Adipocyte (in vitro differentiated cells): ENCODE results near the gene TACC3.

ENCODE experiments used
- DNase-seq: peaks from one replicate; pipeline ENCODE4 v3.0.0-alpha.2; 2015; ENCODE audit warnings: low read depth
- H3K27me3 ChIP-seq: replicated peaks from 2 replicates; pipeline ENCODE4 v1.7.0; 2013; ENCODE audit warnings: mild to moderate bottlenecking, low read length, moderate library complexity; ENCODE audit not compliant: control insufficient read depth, insufficient read depth
- H3K36me3 ChIP-seq: 2 replicates; pipeline ENCODE4 v1.7.0; 2013; ENCODE audit warnings: low read length, mild to moderate bottlenecking, moderate library complexity; ENCODE audit not compliant: control insufficient read depth, insufficient read depth, severe bottlenecking
- H3K4me1 ChIP-seq: 2 replicates; pipeline ENCODE4 v1.7.0; 2013; ENCODE audit warnings: mild to moderate bottlenecking, low read length, moderate library complexity; ENCODE audit not compliant: control insufficient read depth, insufficient read depth
- H3K4me3 ChIP-seq: 2 replicates; pipeline ENCODE4 v1.7.0; 2013; ENCODE audit warnings: mild to moderate bottlenecking, low read length, moderate library complexity
- H3K9ac ChIP-seq: 2 replicates; pipeline ENCODE4 v1.7.0; 2013; ENCODE audit warnings: mild to moderate bottlenecking, low read length, moderate library complexity
- H3K9me3 ChIP-seq: 2 replicates; pipeline ENCODE4 v1.7.0; 2013; ENCODE audit warnings: mild to moderate bottlenecking, low read length, moderate library complexity; ENCODE audit not compliant: control insufficient read depth

Gene TACC3

DNA sequence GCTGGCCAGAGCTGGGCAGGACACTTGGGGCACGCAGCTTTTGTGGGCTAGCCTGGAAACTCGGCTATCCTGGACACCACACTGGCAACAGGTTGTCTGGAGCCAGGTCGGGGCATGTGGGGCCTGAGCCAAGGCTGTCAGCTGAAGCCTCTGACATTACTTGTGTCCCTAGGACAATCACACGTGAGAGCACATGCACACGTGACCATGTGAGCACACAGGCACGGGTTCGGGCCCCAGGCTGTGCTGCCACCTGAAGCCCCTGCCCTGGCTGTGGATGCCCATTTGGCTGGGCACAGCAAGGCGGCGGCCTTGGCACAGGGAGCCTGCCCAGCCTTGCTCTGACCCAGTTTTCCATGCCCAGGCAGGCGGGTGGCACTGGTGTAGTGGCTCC, 63.1 kb downstream of the TACC3 start:
- Histone ChIP-seq H3K9ac (no peak overlapping the region), H3K4me1 (no peaks in the 10 kb centered on the region), H3K9me3 (no peaks in the 10 kb centered on the region), H3K4me3 (no peak overlapping the region), H3K36me3 (no peaks in the 10 kb centered on the region), H3K27me3 (peaks cover 16% of the 10 kb centered on the region)
- DNase-seq, result no peak

- no peak overlapping the region for H3K9ac ChIP-seq
- no peaks in the 10 kb centered on the region for H3K36me3 ChIP-seq
- no peak for DNase-seq
- H3K4me1 ChIP-seq, result no peaks in the 10 kb centered on the region
- no peaks in the 10 kb centered on the region for H3K9me3 ChIP-seq
- no peak overlapping the region for H3K4me3 ChIP-seq
- peaks cover 16% of the 10 kb centered on the region for H3K27me3 ChIP-seq
Observed at GRCh38 chr4:1784789-1785591, 63.7 kb downstream of the TACC3 start.

GRCh38 chr4:1785592-1785991, 64.3 kb downstream of the TACC3 start:
- Histone ChIP-seq H3K9ac (no peak overlapping the region), H3K27me3 (peaks cover 16% of the 10 kb centered on the region), H3K4me3 (no peak overlapping the region), H3K9me3 (no peaks in the 10 kb centered on the region), H3K36me3 (no peaks in the 10 kb centered on the region), H3K4me1 (no peaks in the 10 kb centered on the region)
- DNase-seq, result no peak

DNA sequence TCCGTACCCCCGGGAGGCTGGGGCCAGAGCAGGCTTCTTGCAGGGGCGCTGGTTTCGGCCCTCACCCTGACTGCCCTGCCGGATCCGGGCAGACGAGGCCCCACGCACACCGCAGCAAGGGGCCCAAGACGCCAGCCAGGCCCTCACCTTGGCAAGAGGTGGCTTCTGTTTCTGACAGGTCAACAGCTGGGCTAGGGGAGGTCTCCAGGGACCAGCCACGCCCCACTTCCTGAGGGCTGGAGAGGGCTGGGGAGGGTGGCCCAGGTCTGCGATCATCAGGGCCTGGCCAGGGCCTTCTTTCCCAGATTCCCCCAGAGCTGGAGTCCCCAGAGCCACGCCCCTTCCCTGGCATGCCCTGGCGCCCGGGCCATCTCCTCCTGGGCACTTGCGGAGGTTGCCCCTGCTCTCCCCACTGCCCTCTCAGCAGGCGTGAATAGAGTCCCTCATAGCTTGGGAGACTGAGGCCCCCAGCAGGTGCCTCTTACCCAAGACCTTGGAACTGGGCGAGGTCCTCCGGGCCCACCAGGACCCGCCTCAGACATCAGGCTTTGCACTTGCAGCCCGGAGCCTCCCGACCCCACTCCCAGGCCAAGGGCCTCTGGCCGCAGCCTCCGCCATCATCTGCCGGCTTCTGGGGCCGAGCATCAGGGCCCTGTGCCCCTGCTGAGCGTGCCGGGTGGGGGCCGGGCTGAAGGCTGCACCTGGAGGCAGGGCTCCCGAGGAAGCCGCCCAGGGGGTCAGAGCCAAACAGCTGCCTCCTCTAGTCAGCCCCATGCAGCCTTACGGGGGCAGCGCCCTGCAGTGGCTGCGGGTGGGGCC, 65.4 kb downstream of the TACC3 start:
- Histone ChIP-seq H3K4me3 (no peak overlapping the region), H3K27me3 (peaks cover 22% of the 10 kb centered on the region), H3K9ac (no peak overlapping the region), H3K4me1 (no peaks in the 10 kb centered on the region), H3K9me3 (no peaks in the 10 kb centered on the region), H3K36me3 (no peaks in the 10 kb centered on the region)
- no peak for DNase-seq

GRCh38 chr4:1787411-1788077, 66.2 kb downstream of the TACC3 start:
- Histone ChIP-seq H3K9ac (no peak overlapping the region), H3K9me3 (no peaks in the 10 kb centered on the region), H3K4me3 (no peak overlapping the region), H3K27me3 (peaks cover 22% of the 10 kb centered on the region), H3K36me3 (no peaks in the 10 kb centered on the region), H3K4me1 (no peaks in the 10 kb centered on the region)
- DNase-seq, result no peak

DNA sequence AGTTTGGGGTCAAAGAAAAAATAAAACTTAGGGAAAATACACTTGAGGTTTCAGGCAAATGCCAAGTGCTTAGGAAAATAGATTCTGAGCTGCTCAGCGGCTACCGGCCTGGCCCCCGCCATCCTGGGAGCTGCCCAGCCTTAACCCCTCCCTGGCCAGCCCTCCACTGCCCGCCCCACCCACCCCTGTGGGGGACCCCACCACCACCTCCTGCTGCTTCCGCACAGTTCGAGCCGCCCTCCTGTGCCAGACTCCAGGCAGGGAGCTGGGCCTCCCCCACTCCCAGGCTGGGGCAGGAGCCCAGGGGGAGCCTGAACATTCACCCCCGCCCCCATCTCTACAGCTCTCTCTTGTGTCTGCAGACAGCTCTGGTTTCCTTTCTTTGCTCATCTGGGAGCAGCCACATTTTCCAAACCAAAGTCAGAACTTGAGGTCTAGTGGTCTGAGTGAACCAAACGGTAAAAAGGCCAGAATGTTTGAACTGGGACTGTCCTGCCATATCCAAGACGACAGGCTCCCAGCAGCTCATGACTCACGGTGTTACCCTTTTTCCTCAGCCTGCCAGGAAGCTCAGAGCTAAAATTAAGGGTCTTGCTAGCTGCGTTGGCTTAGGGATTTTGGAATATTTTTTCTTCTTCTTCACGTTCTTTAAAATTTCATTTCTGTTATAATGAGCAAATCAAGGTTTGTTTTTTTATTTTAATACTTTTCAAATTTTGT, 67.1 kb downstream of the TACC3 start:
- Histone ChIP-seq H3K9me3 (no peaks in the 10 kb centered on the region), H3K36me3 (no peaks in the 10 kb centered on the region), H3K4me1 (no peaks in the 10 kb centered on the region), H3K27me3 (peaks cover 22% of the 10 kb centered on the region), H3K4me3 (no peak overlapping the region), H3K9ac (no peak overlapping the region)
- no peak for DNase-seq

DNA sequence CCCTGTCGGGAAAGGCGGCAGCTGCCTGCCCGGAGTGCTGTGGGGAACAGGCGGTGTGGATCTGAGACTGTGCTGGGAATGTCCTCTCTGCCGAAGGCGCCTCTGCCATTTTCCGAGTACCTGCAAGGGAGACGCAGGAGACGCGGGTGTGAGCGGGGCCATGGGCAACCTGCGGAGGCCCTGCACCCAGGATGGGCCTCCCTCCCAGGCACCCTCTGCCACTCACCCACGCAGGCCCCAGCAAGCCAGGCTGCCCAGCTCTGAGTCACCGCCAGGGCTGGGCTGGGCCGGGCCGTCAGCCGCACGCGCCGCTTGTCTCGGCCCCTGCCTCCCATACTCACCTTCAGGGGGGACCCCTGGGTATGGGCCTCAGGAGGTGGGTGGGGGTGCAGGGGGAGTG, 68.2 kb downstream of the TACC3 start:
- Histone ChIP-seq H3K27me3 (peaks cover 12% of the 10 kb centered on the region), H3K9me3 (no peaks in the 10 kb centered on the region), H3K4me1 (no peaks in the 10 kb centered on the region), H3K4me3 (no peak overlapping the region), H3K36me3 (no peaks in the 10 kb centered on the region), H3K9ac (no peak overlapping the region)
- no peak for DNase-seq

DNA sequence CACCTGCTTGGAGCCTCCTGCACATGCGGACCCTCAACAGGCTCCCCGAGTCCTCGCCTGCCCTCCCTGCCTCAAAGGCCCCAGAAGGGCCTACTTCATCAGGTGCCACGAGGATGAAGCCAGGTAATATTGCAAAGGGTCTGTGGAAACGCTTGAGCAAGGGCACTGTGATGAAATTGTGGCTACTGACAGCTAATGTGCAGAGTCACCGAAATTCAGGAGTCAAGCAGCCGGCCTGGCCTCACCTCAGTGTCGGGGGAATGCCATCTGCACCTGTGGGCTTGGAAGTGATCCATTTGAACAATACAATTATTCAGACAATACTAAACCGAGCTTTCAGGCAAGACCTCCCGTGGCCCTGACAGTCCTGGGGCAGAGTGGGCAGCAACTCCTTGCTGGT, 68.7 kb downstream of the TACC3 start:
- no peak for DNase-seq
- Histone ChIP-seq H3K4me1 (no peaks in the 10 kb centered on the region), H3K9ac (no peak overlapping the region), H3K4me3 (no peak overlapping the region), H3K36me3 (no peaks in the 10 kb centered on the region), H3K27me3 (peaks cover 11% of the 10 kb centered on the region), H3K9me3 (no peaks in the 10 kb centered on the region)

GRCh38 chr4:1792158-1792831, 71.0 kb downstream of the TACC3 start:
- no peak overlapping the region for H3K4me3 ChIP-seq
- no peaks in the 10 kb centered on the region for H3K4me1 ChIP-seq
- H3K9ac ChIP-seq, result no peak overlapping the region
- DNase-seq, result no peak
- H3K36me3 ChIP-seq, result no peaks in the 10 kb centered on the region
- no peaks in the 10 kb centered on the region for H3K9me3 ChIP-seq
- peaks cover 23% of the 10 kb centered on the region for H3K27me3 ChIP-seq

DNA sequence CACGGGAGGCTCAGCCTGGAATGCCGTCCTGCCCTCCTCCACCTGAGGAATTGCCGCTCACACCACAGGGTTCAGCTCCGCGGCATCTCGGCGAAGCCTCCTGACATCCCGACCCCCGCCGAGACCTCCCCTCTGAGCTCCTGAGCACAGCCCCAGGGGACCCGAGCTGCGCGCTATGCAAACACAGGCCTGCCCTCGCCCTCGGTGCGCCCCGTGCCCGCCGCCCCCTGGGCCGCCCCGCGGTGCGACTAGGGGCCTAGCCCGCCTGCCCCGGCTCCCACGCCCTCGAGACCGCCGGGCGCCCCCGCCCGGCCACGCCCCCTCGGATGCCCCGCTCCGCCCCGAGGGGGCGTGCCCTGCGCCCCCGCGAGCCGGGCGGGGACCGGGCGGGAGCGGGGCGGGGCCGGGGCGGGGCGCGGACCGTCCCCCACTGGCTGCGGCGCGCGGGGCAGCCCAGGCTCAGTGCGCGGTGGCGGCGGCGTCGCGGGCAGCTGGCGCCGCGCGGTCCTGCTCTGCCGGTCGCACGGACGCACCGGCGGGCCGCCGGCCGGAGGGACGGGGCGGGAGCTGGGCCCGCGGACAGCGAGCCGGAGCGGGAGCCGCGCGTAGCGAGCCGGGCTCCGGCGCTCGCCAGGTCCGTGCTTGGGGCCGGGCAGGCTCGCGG, 71.6 kb downstream of the TACC3 start, which contains the start of gene FGFR3:
FGFR3 (plus strand) TSS at position 462 of the 664 bp plus-strand sequence. CDS start 642 bp downstream, outside the sequence.
- DNase-seq, result peak; percentile 74
- Histone ChIP-seq H3K9me3 (no peaks in the 10 kb centered on the region), H3K4me3 (no peak within 1 kb of the TSS), H3K9ac (no peak within 1 kb of the TSS), H3K4me1 (no peaks in the 10 kb centered on the region), H3K27me3 (peaks cover 23% of the 10 kb centered on the region), H3K36me3 (no peaks in the 10 kb centered on the region)
